ENCODE data around the gene EVI5L.
"Not testable (repeated sequence)": the region's sequence is repeated elsewhere in the genome, so short reads cannot be mapped to it uniquely, and the experiment has no call there.

Gene EVI5L

DNA sequence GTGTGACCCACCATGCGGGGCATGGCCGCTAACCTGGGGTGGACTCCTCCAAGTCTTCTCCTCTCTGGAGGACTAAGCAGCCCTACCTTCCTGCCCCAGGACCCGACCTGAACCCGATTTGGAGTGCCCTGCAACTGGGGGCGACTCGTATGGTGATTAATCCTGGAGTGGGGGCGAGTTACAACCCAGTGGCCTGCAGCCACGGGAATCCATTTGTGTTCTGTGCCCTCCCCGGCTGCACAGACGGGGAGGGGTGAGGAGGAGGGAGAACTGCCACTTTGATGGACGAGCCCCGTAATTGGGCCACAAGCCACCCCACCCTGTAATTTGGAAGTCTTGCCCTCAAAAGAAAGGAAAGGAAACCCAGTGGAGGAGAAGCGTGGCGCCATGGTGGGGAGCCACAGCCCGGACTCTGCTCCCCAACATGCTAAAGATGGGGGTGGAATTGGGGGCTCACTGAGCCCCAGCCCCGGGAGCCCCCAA lies 26.1 kb downstream of the EVI5L start:
- no peak for DNase-seq
- TF ChIP-seq POLR2A (IDR thresholded peaks at IDR 0.05; ENCODE audit: low read length) (no peak), GATA1 (IDR thresholded peaks at IDR 0.05; ENCODE audit: low read depth, low read length) (no peak)

DNA sequence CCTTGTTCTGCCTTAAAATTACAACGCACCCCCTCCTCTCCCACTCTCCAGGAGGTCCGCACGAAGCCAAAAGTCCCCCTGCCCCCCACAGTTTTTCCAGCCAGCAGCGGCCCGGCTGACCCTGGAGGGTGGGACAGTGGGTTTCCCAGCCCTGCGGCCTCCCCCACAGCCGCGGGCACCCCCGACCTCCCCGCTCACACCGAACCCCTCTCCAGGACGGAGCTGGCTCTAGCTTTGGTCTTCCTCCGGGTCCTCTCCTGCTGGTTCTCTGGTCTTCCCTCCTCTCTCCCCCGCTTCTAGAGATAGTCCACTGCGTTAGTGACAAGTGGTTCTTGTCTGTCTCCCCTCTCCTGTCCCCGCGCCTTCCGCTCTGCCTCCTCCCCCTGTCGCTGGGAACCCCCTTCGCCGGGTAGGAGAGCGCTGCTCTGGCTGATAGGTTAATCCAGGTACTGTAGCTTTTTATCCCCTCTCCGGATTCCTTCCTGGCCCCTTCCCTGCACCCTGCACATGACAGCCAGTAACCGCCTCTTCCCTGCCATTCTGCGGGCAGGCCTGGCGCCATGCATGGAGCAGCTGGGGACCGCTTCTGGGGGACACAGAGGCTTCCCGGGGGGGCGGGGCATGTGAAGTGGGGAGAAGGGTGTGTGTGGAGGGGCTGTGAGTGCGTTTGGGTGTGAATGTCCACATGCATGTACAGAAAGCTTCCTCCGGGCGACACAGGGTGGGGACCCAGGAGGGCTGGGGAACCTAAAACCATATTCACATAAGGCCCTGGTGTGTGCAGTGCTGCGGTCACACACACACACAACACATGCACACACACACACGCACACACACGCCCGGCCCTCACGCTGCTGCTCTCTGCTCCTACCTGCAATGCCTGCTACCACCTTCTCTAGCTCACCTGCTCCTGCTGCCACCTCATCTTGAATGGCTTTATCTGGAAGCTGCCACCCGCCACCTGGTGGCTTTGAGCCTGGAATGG lies 27.0 kb downstream of the EVI5L start:
- TF ChIP-seq GATA1 (IDR thresholded peaks at IDR 0.05; ENCODE audit: low read depth, low read length), result no peak
- no peak for TF ChIP-seq POLR2A (IDR thresholded peaks at IDR 0.05; ENCODE audit: low read length)
- DNase-seq, result no peak

DNA sequence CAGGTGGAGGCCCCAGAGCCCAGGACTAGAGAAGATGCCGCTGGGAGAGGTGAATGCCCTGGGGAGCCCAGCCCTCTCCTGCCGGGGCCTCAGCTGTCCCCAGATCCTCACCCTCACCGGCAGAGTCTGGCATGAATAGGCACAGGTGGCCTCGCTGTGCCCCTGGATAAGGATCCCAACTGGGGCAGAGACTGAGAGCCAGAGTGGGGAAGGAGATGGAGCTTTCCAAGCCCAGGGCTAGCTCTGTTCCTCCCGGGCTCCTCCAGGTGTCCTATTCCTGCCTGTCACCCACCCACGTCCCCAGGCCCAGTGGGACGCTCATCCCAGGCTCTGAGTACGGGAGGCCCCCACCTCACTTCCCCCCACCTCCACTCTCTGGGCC lies 27.7 kb downstream of the EVI5L start:
- no peak for TF ChIP-seq GATA1 (IDR thresholded peaks at IDR 0.05; ENCODE audit: low read depth, low read length)
- TF ChIP-seq POLR2A (IDR thresholded peaks at IDR 0.05; ENCODE audit: low read length), result no peak
- no peak for DNase-seq

DNA sequence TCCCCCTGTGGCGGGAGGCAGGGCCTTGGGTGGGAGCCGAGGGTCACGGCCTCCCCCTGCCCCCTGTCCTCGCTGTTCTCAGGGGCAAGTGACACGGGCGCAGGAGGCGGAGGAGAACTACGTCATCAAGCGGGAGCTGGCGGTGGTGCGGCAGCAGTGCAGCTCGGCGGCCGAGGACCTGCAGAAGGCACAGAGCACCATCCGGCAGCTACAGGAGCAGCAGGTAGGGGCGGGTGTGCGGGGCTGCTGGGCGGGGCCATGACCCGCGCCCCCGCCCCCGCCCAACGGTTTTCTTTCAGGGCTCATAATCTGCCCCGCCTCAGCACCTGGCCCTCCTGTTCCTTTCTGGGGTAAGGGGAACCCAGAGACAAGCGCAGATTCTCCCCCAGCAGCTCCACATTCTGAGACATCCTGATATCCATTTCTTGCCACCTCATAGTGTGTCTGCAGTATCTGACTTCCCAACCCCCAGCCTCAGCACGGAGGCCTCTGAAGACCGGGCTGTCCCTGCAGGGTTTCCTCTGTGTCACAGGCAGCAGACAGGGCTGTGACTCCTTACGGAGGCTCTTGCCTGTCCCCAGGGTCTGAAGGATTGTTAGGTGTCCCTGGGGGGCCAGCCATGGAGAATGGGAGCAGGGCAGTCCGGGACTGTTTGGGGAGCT lies 28.2 kb downstream of the EVI5L start:
- peak; percentile 49 to 60 for DNase-seq
- no peak for TF ChIP-seq GATA1 (IDR thresholded peaks at IDR 0.05; ENCODE audit: low read depth, low read length)
- TF ChIP-seq POLR2A (IDR thresholded peaks at IDR 0.05; ENCODE audit: low read length), result no peak

DNA sequence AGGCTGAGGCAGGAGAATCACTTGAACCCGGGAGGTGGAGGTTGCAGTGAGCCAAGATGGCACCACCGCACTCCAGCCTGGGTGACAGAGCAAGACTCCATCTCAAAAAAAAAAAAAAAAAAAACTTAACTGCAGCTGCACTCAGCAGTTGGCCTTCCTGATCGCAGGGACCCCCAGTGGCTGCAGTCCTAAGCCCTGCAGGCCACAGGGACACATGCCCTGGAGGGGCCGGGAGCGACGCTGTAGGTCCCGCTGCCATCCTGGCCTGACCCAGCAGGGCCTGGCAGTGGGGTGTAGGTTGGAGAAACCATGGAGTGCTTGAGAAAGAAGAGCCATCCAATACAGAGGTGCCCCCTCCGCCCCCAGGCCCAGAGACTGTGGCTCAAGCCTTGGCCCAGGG lies 29.1 kb downstream of the EVI5L start:
- not testable (repeated sequence) for DNase-seq

DNA sequence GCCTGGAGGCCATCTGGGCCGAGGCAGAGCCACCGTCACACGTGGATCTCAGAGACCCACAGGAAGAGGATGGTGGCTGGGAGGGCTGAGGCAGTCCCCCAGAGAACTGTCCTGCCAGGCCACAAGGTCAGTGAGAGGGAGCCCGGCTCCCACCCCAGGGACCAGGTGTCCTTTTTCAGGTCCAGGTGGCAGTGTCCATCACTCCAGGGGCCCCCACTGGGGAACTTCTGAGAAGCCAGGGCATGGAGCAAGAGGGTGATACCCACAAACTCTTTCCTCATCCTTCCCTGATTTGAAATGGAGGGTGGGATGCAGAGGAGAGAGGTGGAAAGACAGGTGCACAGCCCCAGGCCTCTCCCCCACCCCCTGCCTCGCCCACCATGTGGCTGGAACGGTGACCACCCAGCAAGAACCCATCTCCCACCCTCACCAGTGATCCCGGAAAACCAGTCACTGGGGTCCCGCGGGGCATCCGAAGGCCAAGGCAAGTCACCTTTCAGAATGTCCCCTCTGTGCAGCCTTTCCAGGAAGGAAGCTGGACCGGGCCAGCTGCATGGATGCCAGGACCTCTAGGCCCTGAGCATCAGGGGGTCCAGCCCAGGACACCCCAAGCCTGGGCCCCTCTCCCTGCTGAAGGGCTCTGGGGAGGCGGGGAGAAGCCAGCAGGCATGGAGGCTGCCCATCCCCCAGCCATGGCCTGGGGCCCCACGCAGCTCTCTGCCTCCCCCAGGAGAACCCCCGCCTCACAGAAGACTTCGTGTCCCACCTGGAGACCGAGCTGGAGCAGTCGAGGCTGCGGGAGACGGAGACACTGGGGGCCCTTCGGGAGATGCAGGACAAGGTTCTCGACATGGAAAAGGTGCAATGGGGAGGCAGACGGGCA lies 30.1 kb downstream of the EVI5L start:
- no peak for TF ChIP-seq GATA1 (IDR thresholded peaks at IDR 0.05; ENCODE audit: low read depth, low read length)
- TF ChIP-seq POLR2A (IDR thresholded peaks at IDR 0.05; ENCODE audit: low read length), result no peak
- DNase-seq, result no peak

DNA sequence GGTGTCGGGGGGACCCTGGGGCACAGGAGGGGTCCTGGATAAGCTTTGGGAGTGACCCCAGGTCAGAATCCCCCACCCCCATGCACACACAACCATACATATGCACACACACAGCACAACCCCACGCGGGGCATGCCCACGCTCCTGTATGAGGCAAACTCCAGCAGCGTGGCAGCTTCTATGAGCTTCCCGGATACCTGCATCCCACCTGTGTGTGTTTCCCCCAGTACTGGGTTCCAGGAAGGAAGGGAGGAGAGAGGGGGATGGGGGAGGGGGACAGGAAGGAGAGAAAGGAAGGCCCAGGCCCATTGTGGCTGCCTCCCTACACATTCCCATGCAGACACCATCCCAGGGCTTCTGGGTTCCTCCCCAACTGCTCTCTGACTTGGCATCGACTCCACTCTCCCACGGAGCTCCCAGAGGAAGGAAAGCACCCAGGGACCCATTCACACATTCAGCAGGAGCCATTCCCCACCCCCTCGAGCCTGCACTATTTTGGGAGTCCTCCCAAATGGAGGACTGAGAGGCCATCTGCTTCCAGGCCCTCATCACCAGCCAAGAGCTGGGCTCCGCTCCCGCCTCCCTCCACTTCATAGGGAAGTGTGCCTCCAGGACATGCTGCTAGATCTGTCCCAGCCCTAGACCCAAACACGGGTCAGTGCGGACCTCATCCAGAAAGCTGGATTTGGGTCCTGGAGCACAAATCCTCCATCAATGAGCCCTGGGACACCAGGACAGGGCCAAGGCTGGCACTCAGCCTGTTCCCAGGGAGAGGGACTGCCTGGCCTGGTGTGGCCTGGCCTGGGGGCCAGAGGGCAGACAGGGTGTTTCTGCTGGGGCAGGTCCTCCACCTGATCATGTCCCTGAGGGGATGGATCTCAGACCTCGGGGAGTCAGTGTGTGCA lies 30.9 kb downstream of the EVI5L start:
- TF ChIP-seq GATA1 (IDR thresholded peaks at IDR 0.05; ENCODE audit: low read depth, low read length) (no peak), POLR2A (IDR thresholded peaks at IDR 0.05; ENCODE audit: low read length) (no peak)
- no peak for DNase-seq

DNA sequence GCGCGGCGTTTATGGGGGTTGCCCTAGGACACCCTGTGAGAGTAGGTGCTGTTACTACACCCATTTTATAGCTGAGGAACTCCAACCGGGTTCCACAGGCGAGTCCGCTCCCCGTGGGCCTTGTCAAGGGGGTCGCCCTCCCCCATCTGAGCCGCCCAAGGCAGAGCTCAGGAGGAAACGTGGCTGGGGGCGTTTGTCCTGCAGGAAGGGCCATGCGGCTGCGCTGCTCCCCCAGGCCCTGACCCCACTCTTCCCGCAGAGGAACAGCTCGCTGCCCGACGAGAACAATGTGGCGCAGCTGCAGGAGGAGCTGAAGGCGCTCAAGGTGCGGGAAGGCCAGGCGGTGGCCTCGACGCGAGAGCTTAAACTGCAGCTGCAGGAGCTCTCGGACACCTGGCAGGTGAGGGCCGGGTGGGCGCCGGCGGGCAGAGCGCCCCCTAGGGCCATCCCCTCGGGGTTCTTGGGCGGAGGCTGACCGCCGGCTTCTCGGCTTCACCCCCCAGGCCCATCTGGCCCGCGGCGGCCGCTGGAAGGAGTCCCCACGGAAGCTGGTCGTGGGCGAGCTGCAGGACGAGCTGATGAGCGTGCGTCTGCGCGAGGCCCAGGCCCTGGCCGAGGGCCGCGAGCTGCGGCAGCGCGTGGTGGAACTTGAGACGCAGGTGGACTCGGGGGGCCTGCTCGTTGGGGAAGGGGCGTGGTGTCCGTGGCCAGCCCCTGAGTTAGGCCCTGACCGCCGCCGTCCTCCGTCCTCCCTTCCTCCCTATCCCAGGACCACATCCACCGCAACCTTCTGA lies 31.8 kb downstream of the EVI5L start:
- no peak for DNase-seq
- no peak for TF ChIP-seq GATA1 (IDR thresholded peaks at IDR 0.05; ENCODE audit: low read depth, low read length)
- TF ChIP-seq POLR2A (IDR thresholded peaks at IDR 0.05; ENCODE audit: low read length), result no peak

DNA sequence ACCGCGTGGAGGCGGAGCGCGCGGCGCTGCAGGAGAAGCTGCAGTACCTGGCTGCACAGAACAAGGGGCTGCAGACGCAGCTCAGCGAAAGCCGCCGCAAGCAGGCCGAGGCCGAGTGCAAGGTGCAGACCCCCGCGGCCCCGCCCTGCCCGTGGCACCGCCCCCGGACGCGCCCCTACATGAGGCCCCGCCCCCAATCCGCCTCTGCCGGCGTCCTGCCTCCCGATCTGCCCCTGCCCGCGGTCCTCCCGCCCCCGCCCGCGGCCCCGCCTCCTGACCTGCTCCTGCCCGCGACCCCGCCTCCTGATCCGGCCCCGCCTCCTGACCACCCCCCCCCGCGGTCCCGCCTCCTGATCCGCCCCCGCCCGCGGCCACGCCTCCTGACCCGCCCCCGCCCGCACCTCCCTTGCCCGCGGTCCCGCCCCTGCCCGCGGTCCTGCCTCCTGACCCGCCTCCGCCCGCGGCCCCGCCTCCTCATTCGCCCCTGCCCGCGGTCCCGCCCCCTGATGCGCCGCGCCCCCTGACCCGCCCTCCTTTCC lies 32.5 kb downstream of the EVI5L start:
- TF ChIP-seq POLR2A (IDR thresholded peaks at IDR 0.05; ENCODE audit: low read length) (no peak), GATA1 (IDR thresholded peaks at IDR 0.05; ENCODE audit: low read depth, low read length) (no peak)
- peak; percentile 84 to 88 for DNase-seq

DNA sequence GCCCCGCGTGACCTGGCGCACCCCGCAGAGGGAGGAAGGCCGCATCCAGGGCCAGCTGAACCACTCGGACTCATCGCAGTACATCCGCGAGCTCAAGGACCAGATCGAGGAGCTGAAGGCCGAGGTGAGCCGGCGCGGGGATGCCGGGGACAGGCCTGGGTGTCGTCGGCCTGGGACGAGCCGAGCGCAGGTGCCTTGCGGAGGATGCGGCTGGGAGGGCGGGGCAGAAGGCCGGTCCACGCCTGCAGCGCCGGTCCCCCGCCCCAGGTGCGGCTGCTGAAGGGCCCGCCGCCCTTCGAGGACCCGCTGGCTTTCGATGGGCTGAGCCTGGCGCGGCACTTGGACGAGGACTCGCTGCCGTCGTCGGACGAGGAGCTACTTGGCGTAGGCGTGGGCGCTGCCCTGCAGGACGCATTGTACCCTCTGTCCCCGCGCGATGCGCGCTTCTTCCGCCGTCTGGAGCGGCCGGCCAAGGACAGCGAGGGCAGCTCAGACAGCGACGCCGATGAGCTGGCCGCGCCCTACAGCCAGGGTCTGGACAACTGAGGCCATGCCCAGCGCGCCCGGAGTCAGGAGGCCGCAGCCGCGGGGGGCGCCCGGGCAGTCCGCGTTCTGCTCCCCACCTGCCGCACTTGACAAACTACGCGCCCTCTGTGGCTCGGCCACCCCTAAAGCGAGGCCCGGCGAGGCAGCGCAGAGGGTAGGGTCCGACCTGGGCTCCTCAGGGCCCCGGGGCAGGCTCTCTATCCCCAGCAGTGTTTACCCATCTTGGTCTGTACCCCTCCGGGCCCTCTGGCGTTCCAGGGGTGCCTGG lies 33.3 kb downstream of the EVI5L start:
- no peak for DNase-seq
- TF ChIP-seq GATA1 (IDR thresholded peaks at IDR 0.05; ENCODE audit: low read depth, low read length), result no peak
- no peak for TF ChIP-seq POLR2A (IDR thresholded peaks at IDR 0.05; ENCODE audit: low read length)

DNA sequence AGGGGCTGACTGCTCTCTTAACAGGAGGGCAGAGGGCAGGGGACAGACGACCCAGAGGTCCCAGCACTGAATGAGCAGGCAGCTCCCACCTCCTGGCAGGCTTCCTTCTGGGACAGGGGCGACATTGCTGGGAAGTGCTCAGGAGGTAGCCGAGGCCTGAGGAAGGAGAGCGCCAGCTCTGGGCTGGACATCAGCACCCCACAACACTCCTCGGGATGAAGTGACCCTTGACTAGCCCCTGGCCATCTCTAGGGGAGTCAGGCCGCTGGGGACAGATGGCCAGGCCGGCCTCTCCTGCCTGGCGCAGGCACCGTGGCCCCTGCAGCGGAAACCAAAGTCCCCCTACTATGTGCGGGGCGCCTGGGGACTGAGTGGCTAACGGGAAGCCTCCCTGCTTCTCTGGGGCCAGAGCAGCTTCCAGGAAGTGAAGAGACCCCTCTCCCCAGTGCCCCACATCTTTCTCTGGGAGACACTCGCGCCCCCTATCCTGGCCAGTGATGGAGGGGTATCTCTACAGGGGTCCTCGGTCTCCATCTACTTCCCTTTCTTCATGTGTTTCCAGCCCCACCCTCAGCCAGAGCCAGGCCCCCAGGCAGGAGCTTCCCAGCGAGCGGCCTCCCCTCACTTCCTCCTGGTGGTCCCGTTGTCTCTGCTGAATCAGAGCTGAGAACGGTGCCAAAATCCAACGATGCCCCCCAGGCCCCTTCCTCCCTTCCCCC lies 34.1 kb downstream of the EVI5L start:
- no peak for TF ChIP-seq POLR2A (IDR thresholded peaks at IDR 0.05; ENCODE audit: low read length)
- no peak for TF ChIP-seq GATA1 (IDR thresholded peaks at IDR 0.05; ENCODE audit: low read depth, low read length)

More for the DNA sequence above, 34.1 kb downstream of the EVI5L start:
- DNase-seq, result no peak

All from erythroblast (primary cell).